DND-41 (cell line): ENCODE results near the gene CD300LG.
"Not testable (repeated sequence)": the region's sequence is repeated elsewhere in the genome, so short reads cannot be mapped to it uniquely, and the experiment has no call there.

Source experiments
- ATAC-seq: fragments of 200-7000 bp; cut with Tn5 transposase; 3 replicates; pipeline ENCODE4 v1.9.1; 2021; ENCODE audit warnings: low read depth; ENCODE audit not compliant: insufficient read depth
- DNase-seq: peaks from one replicate; pipeline ENCODE4 v3.0.0-alpha.2; 2020
- H2AFZ ChIP-seq: 2 replicates; pipeline ENCODE4 v1.6.0; 2012; ENCODE audit warnings: low read depth, low read length
- H3K27ac ChIP-seq: 2 replicates; pipeline ENCODE4 v1.5.1; 2012; ENCODE audit warnings: low read length, inconsistent platforms
- H3K27me3 ChIP-seq: fragments of 200-600 bp; sonication (generic); 2 replicates; pipeline ENCODE4 v1.6.0; 2012; ENCODE audit warnings: low read length, mild to moderate bottlenecking, inconsistent platforms; ENCODE audit not compliant: insufficient read depth, poor library complexity
- H3K36me3 ChIP-seq: 2 replicates; pipeline ENCODE4 v1.5.1; 2012; ENCODE audit warnings: low read length, inconsistent platforms; ENCODE audit not compliant: insufficient read depth
- H3K4me1 ChIP-seq: 2 replicates; pipeline ENCODE4 v1.5.1; 2012; ENCODE audit warnings: mild to moderate bottlenecking, low read length; ENCODE audit not compliant: insufficient read depth
- H3K4me2 ChIP-seq: 2 replicates; pipeline ENCODE4 v1.6.0; 2012; ENCODE audit warnings: mild to moderate bottlenecking, moderate library complexity, low read length, inconsistent platforms; ENCODE audit not compliant: insufficient read depth
- H3K4me3 ChIP-seq, 2 experiments: fragments of 200-600 bp in 1 of 2; shearing (Covaris generic) in 1 of 2; 2 replicates each; pipeline ENCODE4 v1.5.1; 2012 to 2016; ENCODE audit warnings: inconsistent platforms in 2 of 2, low read length in 2 of 2, mild to moderate bottlenecking in 2 of 2, low read depth in 1 of 2, moderate library complexity in 1 of 2
- H3K79me2 ChIP-seq: 2 replicates; pipeline ENCODE4 v1.6.0; 2012; ENCODE audit warnings: low read length, inconsistent platforms; ENCODE audit not compliant: insufficient read depth
- H3K9ac ChIP-seq: 2 replicates; pipeline ENCODE4 v1.6.0; 2012; ENCODE audit warnings: low read depth, mild to moderate bottlenecking, inconsistent platforms, low read length, moderate library complexity
- H3K9me3 ChIP-seq: 2 replicates; pipeline ENCODE4 v1.5.1; 2012; ENCODE audit warnings: low read length, moderate library complexity, mild to moderate bottlenecking, inconsistent platforms; ENCODE audit not compliant: insufficient read depth, severe bottlenecking
- H4K20me1 ChIP-seq: 2 replicates; pipeline ENCODE4 v1.6.0; 2012; ENCODE audit warnings: low read length; ENCODE audit not compliant: insufficient read depth
- CTCF ChIP-seq: IDR thresholded peaks from 2 replicates; pipeline ENCODE4 v1.5.1; 2012; ENCODE audit warnings: borderline replicate concordance, low read length, moderate library complexity, mild to moderate bottlenecking; ENCODE audit not compliant: poor library complexity, severe bottlenecking; ENCODE audit errors: extremely low read depth
- EZH2 ChIP-seq: IDR thresholded peaks from 3 replicates; pipeline ENCODE4 v1.6.1; 2012; ENCODE audit warnings: borderline replicate concordance, low read depth, mild to moderate bottlenecking, moderate library complexity, low read length, inconsistent platforms; ENCODE audit not compliant: severe bottlenecking

CD300LG gene

GRCh38 chr17:43864161-43864984 lies 17.4 kb downstream of the CD300LG start:
- no peaks in the 10 kb centered on the region for H4K20me1 ChIP-seq
- no peak overlapping the region for H3K9ac ChIP-seq
- no peak overlapping the region for H3K27ac ChIP-seq
- ATAC-seq (no peak), DNase-seq (no peak)
- H3K36me3 ChIP-seq = no peaks in the 10 kb centered on the region
- no peak overlapping the region for H3K4me2 ChIP-seq
- no peaks in the 10 kb centered on the region for H3K4me1 ChIP-seq
- H3K4me3 ChIP-seq = no peak overlapping the region
- no peaks in the 10 kb centered on the region for H3K79me2 ChIP-seq
- TF ChIP-seq CTCF = no peak
- no peak for TF ChIP-seq EZH2
- no peaks in the 10 kb centered on the region for H3K9me3 ChIP-seq
- H3K27me3 ChIP-seq = peaks cover 22% of the 10 kb centered on the region
- no peak overlapping the region for H2AFZ ChIP-seq

- no peak overlapping the region for H3K4me2 ChIP-seq
- H3K27ac ChIP-seq = no peak overlapping the region
- H3K79me2 ChIP-seq = no peaks in the 10 kb centered on the region
- no peak overlapping the region for H3K9ac ChIP-seq
- peaks cover 19% of the 10 kb centered on the region for H3K27me3 ChIP-seq
- DNase-seq = no peak
- no peak for ATAC-seq
- H3K9me3 ChIP-seq = no peaks in the 10 kb centered on the region
- no peak overlapping the region for H2AFZ ChIP-seq
- no peak for TF ChIP-seq EZH2
- no peak for TF ChIP-seq CTCF
- H4K20me1 ChIP-seq = no peaks in the 10 kb centered on the region
- H3K4me1 ChIP-seq = no peaks in the 10 kb centered on the region
- H3K4me3 ChIP-seq = no peak overlapping the region
- H3K36me3 ChIP-seq = no peaks in the 10 kb centered on the region
Measured at GRCh38 chr17:43868226-43868994, 21.4 kb downstream of the CD300LG start.

GRCh38 chr17:43869031-43869430 lies 22.1 kb downstream of the CD300LG start:
- ATAC-seq, H3K79me2 ChIP-seq, DNase-seq: not testable (repeated sequence)

GRCh38 chr17:43871946-43872690 lies 25.1 kb downstream of the CD300LG start:
- no peak for DNase-seq
- Histone ChIP-seq H3K9me3 (no peaks in the 10 kb centered on the region), H4K20me1 (no peaks in the 10 kb centered on the region), H3K4me3 (no peak overlapping the region), H3K27me3 (peaks cover 12% of the 10 kb centered on the region), H3K4me2 (no peak overlapping the region), H3K9ac (no peak overlapping the region), H2AFZ (no peak overlapping the region), H3K4me1 (no peaks in the 10 kb centered on the region), H3K36me3 (no peaks in the 10 kb centered on the region), H3K27ac (no peak overlapping the region), H3K79me2 (no peaks in the 10 kb centered on the region)
- no peak for TF ChIP-seq EZH2
- TF ChIP-seq CTCF = no peak
- no peak for ATAC-seq

More at GRCh38 chr17:43869031-43869430, 22.1 kb downstream of the CD300LG start:
- H3K4me3 ChIP-seq, H3K4me1 ChIP-seq, H2AFZ ChIP-seq, H3K4me2 ChIP-seq, H3K9me3 ChIP-seq, H3K36me3 ChIP-seq, H3K27ac ChIP-seq, H4K20me1 ChIP-seq, H3K9ac ChIP-seq: not testable (repeated sequence)
- H3K27me3 ChIP-seq = peaks cover 18% of the 10 kb centered on the region
